ENCODE measurements around the gene SUDS3.

- no peak for TF ChIP-seq POLR2A (IDR thresholded peaks at IDR 0.05; ENCODE audit: low read length)
- peak; percentile 38 for TF ChIP-seq GATA1 (IDR thresholded peaks at IDR 0.05; ENCODE audit: low read depth, low read length)
Measured at GRCh38 chr12:118330421-118331018, 45.8 kb upstream of the SUDS3 start.
